ENCODE measurements around the gene GRPEL1. TPM values are rescaled to one million over a fixed set of nuclear protein-coding genes. Genes with fewer than 3 reads are reported as not detected.

Gene GRPEL1
- total RNA-seq, 2 donors from 2014 or later = 18.5 to 25.5 TPM

DNA sequence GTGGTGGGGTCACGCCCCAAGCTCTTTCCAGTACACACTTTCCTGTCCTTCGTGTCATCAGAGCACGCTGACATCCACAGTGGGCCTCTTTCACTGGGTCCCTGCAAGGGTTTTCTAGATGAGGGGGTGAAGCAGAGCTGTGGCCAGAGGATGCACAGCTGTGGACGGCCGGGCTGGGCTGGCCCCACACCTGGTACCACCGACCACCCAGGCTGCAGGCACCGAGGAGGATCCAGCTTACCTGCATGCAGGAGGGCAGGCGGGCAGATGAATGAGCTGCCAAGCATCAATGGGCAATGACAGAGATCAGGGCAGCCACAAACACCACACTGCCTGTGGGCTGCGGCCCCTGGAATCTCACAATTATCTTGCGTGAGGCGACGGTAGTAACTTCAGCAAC is 9.5 kb upstream of the GRPEL1 start:
- Histone ChIP-seq H3K9ac (ENCODE audit: extremely low read depth, low read length, poor library complexity, severe bottlenecking) (no peak overlapping the region), H3K4me1 (ENCODE audit: control insufficient read depth, insufficient read depth, low read length) (no peaks in the 10 kb centered on the region), H3K9me3 (ENCODE audit: control insufficient read depth, low read length) (no peaks in the 10 kb centered on the region), H3K4me3 (ENCODE audit: low read length) (no peak overlapping the region), H3K36me3 (ENCODE audit: control insufficient read depth, insufficient read depth, low read length) (no peaks in the 10 kb centered on the region), H3K27me3 (ENCODE audit: control insufficient read depth, insufficient read depth, low read length, poor library complexity, severe bottlenecking) (peaks cover 12% of the 10 kb centered on the region), H3K27ac (ENCODE audit: low read depth, low read length) (no peak overlapping the region)
- 86 to 91% methylated on average over 6 to 12 of the region's 12 CpGs for WGBS, 2 experiments (ENCODE audit: insufficient coverage in 1 of 2, insufficient read length in 1 of 2)
- Mint-ChIP-seq H3K9me3 (peaks cover 10% of the 10 kb centered on the region), H3K27ac (no peak overlapping the region), H3K36me3 (ENCODE audit: low read depth) (no peaks in the 10 kb centered on the region), H3K4me1 (no peaks in the 10 kb centered on the region), H3K4me3 (no peak overlapping the region), H3K27me3 (ENCODE audit: insufficient read depth) (peaks cover 29% of the 10 kb centered on the region)
- DNase-seq = no peak
- TF ChIP-seq, protein P1, sequence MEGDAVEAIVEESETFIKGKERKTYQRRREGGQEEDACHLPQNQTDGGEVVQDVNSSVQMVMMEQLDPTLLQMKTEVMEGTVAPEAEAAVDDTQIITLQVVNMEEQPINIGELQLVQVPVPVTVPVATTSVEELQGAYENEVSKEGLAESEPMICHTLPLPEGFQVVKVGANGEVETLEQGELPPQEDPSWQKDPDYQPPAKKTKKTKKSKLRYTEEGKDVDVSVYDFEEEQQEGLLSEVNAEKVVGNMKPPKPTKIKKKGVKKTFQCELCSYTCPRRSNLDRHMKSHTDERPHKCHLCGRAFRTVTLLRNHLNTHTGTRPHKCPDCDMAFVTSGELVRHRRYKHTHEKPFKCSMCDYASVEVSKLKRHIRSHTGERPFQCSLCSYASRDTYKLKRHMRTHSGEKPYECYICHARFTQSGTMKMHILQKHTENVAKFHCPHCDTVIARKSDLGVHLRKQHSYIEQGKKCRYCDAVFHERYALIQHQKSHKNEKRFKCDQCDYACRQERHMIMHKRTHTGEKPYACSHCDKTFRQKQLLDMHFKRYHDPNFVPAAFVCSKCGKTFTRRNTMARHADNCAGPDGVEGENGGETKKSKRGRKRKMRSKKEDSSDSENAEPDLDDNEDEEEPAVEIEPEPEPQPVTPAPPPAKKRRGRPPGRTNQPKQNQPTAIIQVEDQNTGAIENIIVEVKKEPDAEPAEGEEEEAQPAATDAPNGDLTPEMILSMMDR (conservative IDR thresholded peaks at IDR 0.05) = no peak

DNA sequence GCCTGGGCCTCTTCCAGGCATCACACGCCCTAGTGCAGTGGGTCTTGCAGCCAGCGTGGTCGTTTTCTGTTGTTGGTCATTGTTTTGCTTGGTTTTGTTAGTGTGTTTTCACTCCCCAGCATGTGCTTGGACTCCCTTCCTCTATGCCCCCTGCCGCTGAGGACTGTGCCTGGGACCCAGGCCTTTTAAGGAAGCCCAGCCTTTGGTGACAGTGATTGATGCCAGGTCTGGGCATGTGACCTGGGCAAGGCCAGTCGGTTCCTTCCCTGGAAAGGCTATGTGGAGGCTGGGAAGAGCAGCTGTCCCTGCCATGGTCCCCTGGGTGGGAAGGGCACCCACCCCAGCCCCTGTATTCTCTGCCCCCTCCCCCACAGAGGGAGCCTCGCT is 8.8 kb upstream of the GRPEL1 start:
- H3K4me1 Mint-ChIP-seq = no peaks in the 10 kb centered on the region
- no peaks in the 10 kb centered on the region for H3K4me1 ChIP-seq (ENCODE audit: control insufficient read depth, insufficient read depth, low read length)
- H3K27me3 Mint-ChIP-seq (ENCODE audit: insufficient read depth) = peaks cover 35% of the 10 kb centered on the region
- H3K9ac ChIP-seq (ENCODE audit: extremely low read depth, low read length, poor library complexity, severe bottlenecking) = no peak overlapping the region
- no peak for DNase-seq
- peaks cover 10% of the 10 kb centered on the region for H3K9me3 Mint-ChIP-seq
- TF ChIP-seq, protein P1 (conservative IDR thresholded peaks at IDR 0.05) = no peak
- H3K4me3 ChIP-seq (ENCODE audit: low read length) = no peak overlapping the region
- no peak overlapping the region for H3K27ac Mint-ChIP-seq
- WGBS, 2 experiments (ENCODE audit: insufficient coverage in 1 of 2, insufficient read length in 1 of 2) = 92 to 100% methylated on average over 2 to 6 of the region's 6 CpGs
- H3K27ac ChIP-seq (ENCODE audit: low read depth, low read length) = no peak overlapping the region
- no peaks in the 10 kb centered on the region for H3K9me3 ChIP-seq (ENCODE audit: control insufficient read depth, low read length)
- peaks cover 17% of the 10 kb centered on the region for H3K27me3 ChIP-seq (ENCODE audit: control insufficient read depth, insufficient read depth, low read length, poor library complexity, severe bottlenecking)
- no peak overlapping the region for H3K4me3 Mint-ChIP-seq
- no peaks in the 10 kb centered on the region for H3K36me3 Mint-ChIP-seq (ENCODE audit: low read depth)
- H3K36me3 ChIP-seq (ENCODE audit: control insufficient read depth, insufficient read depth, low read length) = no peaks in the 10 kb centered on the region

DNA sequence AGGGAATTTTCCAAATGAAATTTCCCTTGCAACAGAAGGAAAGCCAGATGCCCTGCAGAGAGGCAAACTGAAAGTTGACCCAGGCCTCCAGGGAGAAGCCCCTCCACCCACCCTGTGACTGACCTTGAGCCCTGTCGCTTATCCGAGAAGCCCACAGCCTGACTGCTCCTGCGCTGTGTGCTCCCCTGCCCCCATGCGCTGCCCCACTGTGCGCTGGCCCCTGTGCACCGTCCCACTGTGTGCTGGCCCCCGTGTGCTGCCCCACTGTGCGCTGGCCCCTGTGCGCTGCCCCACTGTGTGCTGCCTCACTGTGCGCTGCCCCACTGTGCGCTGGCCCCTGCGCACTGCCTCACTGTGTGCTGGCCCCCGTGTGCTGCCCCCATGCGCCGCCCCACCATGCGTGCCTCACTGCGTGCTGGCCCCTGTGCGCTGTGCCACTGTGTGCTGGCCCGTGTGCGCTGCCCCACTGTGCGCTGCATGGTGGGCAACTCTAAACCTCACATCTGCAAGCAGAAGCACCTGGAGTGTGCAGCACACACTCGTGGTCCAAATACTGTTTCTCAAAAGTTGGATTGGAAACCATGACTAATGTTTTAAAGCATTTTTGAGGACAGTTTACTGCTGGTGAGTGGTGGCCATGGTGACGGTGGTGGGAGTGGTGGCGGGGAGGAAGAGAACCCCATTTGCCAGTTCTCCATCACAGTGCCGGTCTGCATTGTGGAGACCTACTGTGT is 8.3 kb upstream of the GRPEL1 start:
- H3K27ac Mint-ChIP-seq = no peak overlapping the region
- Histone ChIP-seq H3K27ac (ENCODE audit: low read depth, low read length) (no peak overlapping the region), H3K27me3 (ENCODE audit: control insufficient read depth, insufficient read depth, low read length, poor library complexity, severe bottlenecking) (peaks cover 16% of the 10 kb centered on the region), H3K9me3 (ENCODE audit: control insufficient read depth, low read length) (no peaks in the 10 kb centered on the region), H3K4me3 (ENCODE audit: low read length) (no peak overlapping the region), H3K4me1 (ENCODE audit: control insufficient read depth, insufficient read depth, low read length) (no peaks in the 10 kb centered on the region), H3K9ac (ENCODE audit: extremely low read depth, low read length, poor library complexity, severe bottlenecking) (no peak overlapping the region), H3K36me3 (ENCODE audit: control insufficient read depth, insufficient read depth, low read length) (no peaks in the 10 kb centered on the region)
- H3K36me3 Mint-ChIP-seq (ENCODE audit: low read depth) = no peaks in the 10 kb centered on the region
- WGBS, 2 experiments (ENCODE audit: insufficient coverage in 1 of 2, insufficient read length in 1 of 2) = 83 to 90% methylated on average over 18 to 25 of the region's 25 CpGs
- H3K4me1 Mint-ChIP-seq = no peaks in the 10 kb centered on the region
- TF ChIP-seq, protein P1 (conservative IDR thresholded peaks at IDR 0.05) = no peak
- peaks cover 39% of the 10 kb centered on the region for H3K27me3 Mint-ChIP-seq (ENCODE audit: insufficient read depth)
- no peak overlapping the region for H3K4me3 Mint-ChIP-seq
- H3K9me3 Mint-ChIP-seq = peaks cover 10% of the 10 kb centered on the region
- no peak for DNase-seq

Measured in endodermal cell (in vitro differentiated cells).